22Rv1 (cell line): ENCODE measurements around the gene NUSAP1.

ENCODE experiments used
- CTCF ChIP-seq: fragments of 450-650 bp; IDR thresholded peaks from 2 replicates; pipeline ENCODE4 v1.5.1; 2017; ENCODE audit warnings: mild to moderate bottlenecking
- ZFX ChIP-seq: fragments of 450-650 bp; IDR thresholded peaks from 2 replicates; pipeline ENCODE4 v1.6.1; 2017; ENCODE audit warnings: antibody characterized with exemption, borderline replicate concordance

DNA sequence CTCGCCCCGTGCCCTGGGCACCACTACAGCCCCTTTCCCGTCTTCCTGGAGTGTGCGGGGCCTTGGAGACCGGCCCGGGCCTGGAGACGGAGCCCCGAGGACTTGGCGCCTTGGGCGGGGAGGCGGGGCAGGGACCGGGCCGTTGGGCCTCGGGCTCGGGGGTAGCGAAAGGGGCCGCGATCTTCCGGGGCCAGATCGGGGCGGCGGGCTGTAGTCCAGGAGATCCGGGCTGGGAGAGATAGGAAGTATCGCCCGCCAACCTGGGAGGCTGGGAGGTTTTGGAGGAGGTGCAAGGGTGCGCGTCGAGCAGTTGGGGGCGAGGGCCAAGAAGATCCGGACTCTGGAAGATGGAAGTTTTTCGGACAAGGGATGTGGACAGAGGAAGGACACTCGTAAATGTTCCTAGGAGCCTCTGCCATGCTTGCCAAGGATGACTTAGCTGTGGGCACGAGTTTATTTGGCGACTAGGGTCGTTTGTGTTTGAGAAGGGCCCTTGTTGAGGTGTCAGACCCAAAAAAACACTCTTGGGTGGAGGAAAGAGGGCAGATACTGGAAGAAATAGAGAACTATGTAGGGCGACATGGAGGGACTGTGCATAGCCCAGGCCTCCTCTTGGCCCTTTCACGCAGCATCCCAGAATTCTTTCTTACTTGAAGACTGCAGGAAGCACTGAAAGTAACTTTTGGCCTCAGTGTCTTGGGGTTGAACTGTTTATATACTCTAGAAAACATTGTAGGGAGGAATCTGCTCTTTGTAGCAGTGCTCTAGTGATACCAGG lies 84.9 kb downstream of the NUSAP1 start:
- TF ChIP-seq CTCF (no peak), ZFX (no peak)
